IMR-90 (cell line): ENCODE data around the gene KIF5C. TPM values are rescaled to one million over a fixed set of nuclear protein-coding genes. Genes with fewer than 3 reads are reported as not detected.

ENCODE experiments used
- ATAC-seq: fragments of 200-7000 bp; cut with Tn5 transposase; 2 replicates; pipeline ENCODE4 v1.9.1; 2020; ENCODE audit warnings: low read depth, mild to moderate bottlenecking, moderate library complexity
- BruUV-seq: library from RNA; stranded (reverse); fragments of 400-500 nt; replicated peaks from 2 replicates; lab custom pipeline; 2021; lab: Mats Ljungman, UMichigan
- CTCF ChIA-PET: fragments of 300-600 bp; formaldehyde crosslinking; extraction: SDS; loops from one replicate; lab custom pipeline; 2021; ENCODE audit warnings: antibody characterized with exemption; lab: Yijun Ruan, JAX
- POLR2A ChIA-PET: fragments of 300-600 bp; sonication (Branson Sonifier 250); formaldehyde crosslinking; loops from one replicate; lab custom pipeline; 2022; ENCODE audit warnings: antibody characterized with exemption; ENCODE audit not compliant: unreplicated experiment; lab: Charles Lee
- DNase-seq: peaks from one replicate; pipeline ENCODE4 v3.0.0; 2013
- H2AFZ ChIP-seq: replicated peaks from 2 replicates; pipeline ENCODE3; 2013; ENCODE audit warnings: low read length, mild to moderate bottlenecking; ENCODE audit not compliant: poor library complexity
- H2AK5ac ChIP-seq: 2 replicates; pipeline ENCODE4 v1.6.1; 2013; ENCODE audit warnings: low read depth, low read length, inconsistent platforms
- H2AK9ac ChIP-seq: replicated peaks from 2 replicates; pipeline ENCODE3; 2013; ENCODE audit warnings: mild to moderate bottlenecking, low read depth, low read length, moderate library complexity; ENCODE audit not compliant: poor library complexity
- H2BK120ac ChIP-seq: 2 replicates; pipeline ENCODE4 v1.6.1; 2013; ENCODE audit warnings: low read depth, low read length, inconsistent platforms
- H2BK15ac ChIP-seq: 3 replicates; pipeline ENCODE4 v1.6.1; 2013; ENCODE audit warnings: low read depth, low read length, inconsistent platforms
- H2BK20ac ChIP-seq: 2 replicates; pipeline ENCODE4 v1.6.1; 2013; ENCODE audit warnings: low read depth, mild to moderate bottlenecking, inconsistent platforms, low read length, moderate library complexity
- H2BK5ac ChIP-seq: 2 replicates; pipeline ENCODE4 v1.6.1; 2013; ENCODE audit warnings: mild to moderate bottlenecking, low read depth, low read length, inconsistent platforms; ENCODE audit not compliant: poor library complexity, severe bottlenecking
- H3K14ac ChIP-seq: replicated peaks from 2 replicates; pipeline ENCODE4 v1.6.1; 2013; ENCODE audit warnings: low read depth, low read length, inconsistent platforms
- H3K18ac ChIP-seq: 2 replicates; pipeline ENCODE4 v1.6.1; 2013; ENCODE audit warnings: low read depth, low read length, control low read depth
- H3K23ac ChIP-seq: 2 replicates; pipeline ENCODE4 v1.6.1; 2013; ENCODE audit warnings: low read depth, low read length, inconsistent platforms
- H3K27ac ChIP-seq: 2 replicates; pipeline ENCODE4 v1.5.1; 2013; ENCODE audit warnings: mild to moderate bottlenecking, control low read depth, low read length; ENCODE audit not compliant: insufficient read depth
- H3K27me3 ChIP-seq: 2 replicates; pipeline ENCODE4 v1.6.1; 2013; ENCODE audit warnings: low read length; ENCODE audit not compliant: control insufficient read depth, insufficient read depth
- H3K36me3 ChIP-seq: 2 replicates; pipeline ENCODE4 v1.6.1; 2013; ENCODE audit warnings: low read length, mixed read lengths; ENCODE audit not compliant: control insufficient read depth, insufficient read depth
- H3K4ac ChIP-seq: 2 replicates; pipeline ENCODE4 v1.6.1; 2013; ENCODE audit warnings: low read depth, low read length, inconsistent platforms
- H3K4me1 ChIP-seq: 2 replicates; pipeline ENCODE4 v1.6.1; 2013; ENCODE audit warnings: low read length, mixed read lengths; ENCODE audit not compliant: control insufficient read depth, insufficient read depth
- H3K4me2 ChIP-seq: 2 replicates; pipeline ENCODE4 v1.6.1; 2013; ENCODE audit warnings: low read depth, mild to moderate bottlenecking, control low read depth, low read length, moderate library complexity
- H3K4me3 ChIP-seq: 2 replicates; pipeline ENCODE4 v1.5.1; 2013; ENCODE audit warnings: low read depth, mild to moderate bottlenecking, control low read depth, low read length, moderate library complexity; ENCODE audit not compliant: insufficient read depth
- H3K56ac ChIP-seq: 2 replicates; pipeline ENCODE4 v1.6.1; 2013; ENCODE audit warnings: low read length, inconsistent platforms; ENCODE audit not compliant: insufficient read depth; ENCODE audit errors: extremely low read depth
- H3K79me1 ChIP-seq, 2 experiments: 2 replicates each; pipeline ENCODE4 v1.6.1; 2013; ENCODE audit warnings: low read length in 2 of 2, inconsistent platforms in 1 of 2, low read depth in 1 of 2
- H3K9ac ChIP-seq: 2 replicates; pipeline ENCODE4 v1.6.1; 2013; ENCODE audit warnings: low read depth, low read length, control low read depth
- H3K9me1 ChIP-seq: 2 replicates; pipeline ENCODE4 v1.6.1; 2013; ENCODE audit warnings: low read length, inconsistent platforms; ENCODE audit not compliant: insufficient read depth
- H3K9me3 ChIP-seq: 2 replicates; pipeline ENCODE4 v1.6.1; 2013; ENCODE audit warnings: low read length; ENCODE audit not compliant: control insufficient read depth, insufficient read depth
- H4K20me1 ChIP-seq: 2 replicates; pipeline ENCODE4 v1.6.1; 2013; ENCODE audit warnings: low read length, inconsistent platforms; ENCODE audit not compliant: insufficient read depth
- H4K5ac ChIP-seq: 2 replicates; pipeline ENCODE4 v1.6.1; 2013; ENCODE audit warnings: mild to moderate bottlenecking, low read depth, low read length, control low read depth
- H4K8ac ChIP-seq, 2 experiments: 2 replicates each; pipeline ENCODE4 v1.6.1; 2013; ENCODE audit warnings: low read depth in 2 of 2, low read length in 2 of 2, control low read depth in 1 of 2, inconsistent platforms in 1 of 2
- H4K91ac ChIP-seq: 2 replicates; pipeline ENCODE4 v1.6.1; 2013; ENCODE audit warnings: low read depth, low read length, inconsistent platforms; ENCODE audit not compliant: insufficient read depth
- BHLHE40 ChIP-seq: fragments of 150-350 bp; IDR thresholded peaks from 2 replicates; pipeline ENCODE4 v1.6.1; 2016; ENCODE audit warnings: mild to moderate bottlenecking, low read depth, low read length
- CEBPB ChIP-seq: IDR thresholded peaks from 2 replicates; pipeline ENCODE4 v1.6.1; 2012; ENCODE audit warnings: low read depth, low read length, improper control_type of control experiment
- CHD1 ChIP-seq: IDR thresholded peaks from 2 replicates; pipeline ENCODE4 v1.6.1; 2012; ENCODE audit warnings: low read depth, low read length, improper control_type of control experiment
- CTCF ChIP-seq: conservative IDR thresholded peaks from 2 replicates; pipeline ENCODE4 v1.5.1; 2012; ENCODE audit warnings: mild to moderate bottlenecking, low read depth, low read length, improper control_type of control experiment
- ELK1 ChIP-seq: fragments of 150-350 bp; IDR thresholded peaks from 2 replicates; pipeline ENCODE4 v1.6.1; 2016; ENCODE audit warnings: low read depth, mild to moderate bottlenecking, low read length, moderate library complexity, borderline replicate concordance
- FOS ChIP-seq: fragments of 150-350 bp; IDR thresholded peaks from 2 replicates; pipeline ENCODE4 v1.6.1; 2016; ENCODE audit warnings: low read depth, low read length
- MAFK ChIP-seq: IDR thresholded peaks from 2 replicates; pipeline ENCODE4 v1.6.1; 2012; ENCODE audit warnings: low read depth, low read length, improper control_type of control experiment
- MAZ ChIP-seq: IDR thresholded peaks from 2 replicates; pipeline ENCODE4 v1.6.1; 2012; ENCODE audit warnings: low read depth, mild to moderate bottlenecking, low read length, improper control_type of control experiment, moderate library complexity, borderline replicate concordance
- MXI1 ChIP-seq: IDR thresholded peaks from 2 replicates; pipeline ENCODE4 v1.6.1; 2012; ENCODE audit warnings: low read depth, mild to moderate bottlenecking, low read length, moderate library complexity, borderline replicate concordance
- NFE2L2 ChIP-seq: fragments of 150-350 bp; IDR thresholded peaks from 2 replicates; pipeline ENCODE4 v1.6.1; 2016; ENCODE audit warnings: low read depth, mild to moderate bottlenecking, low read length
- POLR2A ChIP-seq: IDR thresholded peaks from 2 replicates; pipeline ENCODE4 v1.6.1; 2012; ENCODE audit warnings: mild to moderate bottlenecking, low read depth, low read length
- RAD21 ChIP-seq: IDR thresholded peaks from 2 replicates; pipeline ENCODE4 v1.6.1; 2012; ENCODE audit warnings: low read length, improper control_type of control experiment
- RCOR1 ChIP-seq: IDR thresholded peaks from 2 replicates; pipeline ENCODE4 v1.6.1; 2012; ENCODE audit warnings: mild to moderate bottlenecking, low read length, improper control_type of control experiment; ENCODE audit not compliant: insufficient replicate concordance
- RFX5 ChIP-seq: IDR thresholded peaks from 2 replicates; pipeline ENCODE4 v1.8.0; 2012; ENCODE audit warnings: low read depth, mild to moderate bottlenecking, low read length, moderate library complexity
- SMC3 ChIP-seq: fragments of 150-350 bp; IDR thresholded peaks from 2 replicates; pipeline ENCODE4 v1.6.1; 2016; ENCODE audit warnings: low read depth, mild to moderate bottlenecking, antibody characterized with exemption, low read length, moderate library complexity
- WGBS, 2 experiments: methylation state at CpG; one replicate each; pipeline versions ENCODE4 v1.1.5 to v1.1.7; 2013; ENCODE audit warnings: missing lambda C conversion rate in 2 of 2; ENCODE audit not compliant: insufficient read length in 1 of 2; ENCODE audit errors: extremely low coverage in 2 of 2; 5-methylcytosine and 5-hydroxymethylcytosine counted together
- dilution Hi-C: fragments of 300-500 bp; cut with HindIII; formaldehyde crosslinking; loops from one replicate; pipeline ENCODE4 v1.14.3; 2018; ENCODE audit warnings: low sequenced_read_pairs; ENCODE audit not compliant: unreplicated experiment
- in situ Hi-C: fragments of 300-500 bp; cut with MboI; formaldehyde crosslinking; loops from 3 replicates; pipeline ENCODE4 v1.14.3; 2019; ENCODE audit warnings: low sequenced_read_pairs, inconsistent platforms, mixed read lengths
- intact Hi-C: fragments of 100-400 bp; cut with micrococcal nuclease; formaldehyde crosslinking; loops from 2 replicates; pipeline ENCODE4 v1.10.0; 2022
- polyA plus RNA-seq, 3 experiments: library from polyadenylated mRNA; depleted of rRNA; stranded (reverse); fragments of >200 nt; gene quantifications; 2 replicates each; pipeline ENCODE4 v1.2.3, GENCODE V29; 2012; ENCODE audit warnings: low replicate concordance in 1 of 3
- total RNA-seq: library from RNA; depleted of rRNA; stranded (reverse); fragments of >200 nt; gene quantifications from 2 replicates; pipeline ENCODE4 v1.2.3, GENCODE V29; 2012
- TF ChIP-seq, protein P1 (sequence below): fragments of 150-350 bp; IDR thresholded peaks from 2 replicates; pipeline ENCODE4 v1.6.1; 2017; ENCODE audit warnings: mild to moderate bottlenecking, antibody characterized with exemption, low read length, low read depth

KIF5C gene
- total and polyA plus RNA-seq, 2 of the 4 experiments (the other 2 are of a cell fraction): 0.10 to 0.18 TPM

DNA sequence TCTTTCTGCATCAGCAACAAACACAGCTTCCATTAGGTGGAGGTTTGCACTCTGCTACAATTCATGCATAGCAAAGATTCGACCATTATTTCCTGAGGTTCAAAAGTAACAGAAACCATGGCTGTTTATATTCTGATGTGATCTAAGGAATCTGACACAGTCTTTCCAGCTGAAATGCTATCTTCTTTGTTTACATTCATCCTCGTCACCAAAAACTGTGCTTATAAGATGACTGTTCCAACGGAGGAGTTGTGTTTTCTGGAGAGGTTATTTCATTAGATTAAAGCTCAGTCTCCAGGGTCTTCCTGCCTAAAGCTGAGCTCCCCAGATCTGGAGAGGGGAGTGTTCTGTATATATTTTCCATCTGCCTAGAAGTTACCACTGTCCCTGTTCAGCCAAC lies 118.3 kb downstream of the KIF5C start:
- BruUV-seq: no TSS peak

More for the DNA sequence above, 118.3 kb downstream of the KIF5C start:
- no peak overlapping the region for H4K5ac ChIP-seq
- DNase-seq: peak; percentile 20
- no peak overlapping the region for H2AFZ ChIP-seq
- no peaks in the 10 kb centered on the region for H3K4me1 ChIP-seq
- dilution Hi-C loops (no loop called here), intact Hi-C loops (loop anchor here (5.0 kb wide), 2 partner anchors 461 to 481 kb away; no protein-coding TSS in a partner anchor), in situ Hi-C loops (loop anchor here (25.0 kb wide), 1 partner anchor 1006 kb away; no protein-coding TSS in a partner anchor)
- H4K91ac ChIP-seq: no peak overlapping the region
- no peaks in the 10 kb centered on the region for H3K36me3 ChIP-seq
- H3K9ac ChIP-seq: no peak overlapping the region
- H2BK20ac ChIP-seq: no peak overlapping the region
- H3K27me3 ChIP-seq: no peaks in the 10 kb centered on the region; the same call in 1 of the 2 replicates
- TF ChIP-seq FOS (no peak), MAFK (no peak), ELK1 (no peak), POLR2A (no peak), SMC3 (no peak), MXI1 (no peak), CEBPB (no peak), RAD21 (no peak), NFE2L2 (no peak), RFX5 (no peak), CHD1 (no peak), CTCF (no peak), RCOR1 (no peak), MAZ (no peak), BHLHE40 (no peak)
- TF ChIP-seq, protein P1, sequence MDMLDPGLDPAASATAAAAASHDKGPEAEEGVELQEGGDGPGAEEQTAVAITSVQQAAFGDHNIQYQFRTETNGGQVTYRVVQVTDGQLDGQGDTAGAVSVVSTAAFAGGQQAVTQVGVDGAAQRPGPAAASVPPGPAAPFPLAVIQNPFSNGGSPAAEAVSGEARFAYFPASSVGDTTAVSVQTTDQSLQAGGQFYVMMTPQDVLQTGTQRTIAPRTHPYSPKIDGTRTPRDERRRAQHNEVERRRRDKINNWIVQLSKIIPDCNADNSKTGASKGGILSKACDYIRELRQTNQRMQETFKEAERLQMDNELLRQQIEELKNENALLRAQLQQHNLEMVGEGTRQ: no peak
- no peaks in the 10 kb centered on the region for H3K9me1 ChIP-seq
- no peak overlapping the region for H4K8ac ChIP-seq
- H2BK5ac ChIP-seq: no peak overlapping the region
- ChIA-PET CTCF (no interaction called here), POLR2A (no interaction called here)
- no peak overlapping the region for H3K14ac ChIP-seq
- no peak overlapping the region for H3K18ac ChIP-seq
- H3K56ac ChIP-seq: no peak overlapping the region
- no peaks in the 10 kb centered on the region for H3K79me1 ChIP-seq
- no peak overlapping the region for H2BK15ac ChIP-seq
- no peak overlapping the region for H2AK9ac ChIP-seq
- no peak overlapping the region for H3K27ac ChIP-seq
- no peak overlapping the region for H3K4me3 ChIP-seq
- no peak overlapping the region for H3K23ac ChIP-seq
- H3K4ac ChIP-seq: no peak overlapping the region
- H2AK5ac ChIP-seq: no peak overlapping the region
- ATAC-seq: peak; percentile 55
- no peaks in the 10 kb centered on the region for H4K20me1 ChIP-seq
- peak overlapping the region; percentile 24; the same call in 1 of the 2 replicates for H3K4me2 ChIP-seq
- no peaks in the 10 kb centered on the region for H3K9me3 ChIP-seq
- WGBS, 2 experiments: no CpG with 5 or more reads among the region's 3 CpGs
- H2BK120ac ChIP-seq: no peak overlapping the region
